A549 treated with CORT108297 at 1 μM for 4 hours (cell line): Measurements from ENCODE around the gene TMEM150C. TPM values are rescaled to one million over a fixed set of nuclear protein-coding genes. Genes with fewer than 3 reads are reported as not detected.

Source experiments
- total RNA-seq: library from RNA; stranded (reverse); fragments of 200-300 nt; extraction: Qiagen RNA extraction; gene quantifications from 5 replicates; pipeline ENCODE4 v1.2.3, GENCODE V29; 2022

The TMEM150C gene
- total RNA-seq: 0.65 to 1.6 TPM (median 1.2 TPM) in 5 replicates

DNA sequence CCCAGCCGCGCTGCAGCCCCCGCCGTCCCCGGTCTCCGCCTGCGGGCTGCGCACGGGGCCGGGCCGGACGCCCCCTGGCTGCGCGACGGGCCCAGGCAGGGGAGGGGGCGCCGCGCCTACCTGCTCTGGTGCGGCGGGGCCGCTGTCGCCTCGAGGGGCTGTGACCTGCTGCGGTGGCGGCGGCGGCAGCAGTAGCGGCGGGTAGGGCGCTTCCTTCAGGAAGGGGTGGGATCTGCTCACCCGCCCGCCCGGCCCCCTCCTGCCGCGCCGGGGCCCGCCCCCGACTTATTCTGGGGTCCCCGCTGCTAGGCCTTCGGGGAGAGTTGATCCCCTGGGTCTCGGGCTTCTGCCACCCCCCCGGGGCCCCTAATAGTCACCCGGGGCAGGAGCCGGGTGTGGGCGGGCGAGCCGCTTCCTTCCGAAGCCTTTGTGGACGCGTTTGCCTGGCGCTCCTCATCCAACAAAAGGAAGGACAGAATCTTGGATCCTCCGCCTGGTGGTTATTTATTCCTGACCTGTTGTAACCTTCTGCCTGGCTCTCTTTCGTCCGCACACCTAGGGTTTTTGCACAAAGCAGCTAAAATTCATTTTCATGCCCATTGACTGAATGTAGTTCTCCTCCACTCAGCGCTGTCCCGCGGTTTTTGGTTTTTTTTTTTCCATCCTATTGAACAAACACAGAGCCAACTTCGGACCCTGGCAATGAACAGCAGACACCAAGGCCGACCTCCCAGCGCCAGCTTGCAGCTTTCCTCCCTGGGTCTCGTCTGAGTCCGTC, at the start of gene TMEM150C:
TSS of gene TMEM150C (minus strand) at position 203 of the 778 bp plus-strand sequence. CDS start 57,331 bp downstream, outside the sequence.

Other genes with a start within 250 kb of the TMEM150C start
- 212 to 337 TPM (median 215 TPM) in 5 replicates for gene HNRNPD, start 188.0 kb downstream of the TMEM150C start, total RNA-seq
- gene HNRNPDL, start 131.5 kb downstream of the TMEM150C start, total RNA-seq: 201 to 352 TPM (median 245 TPM) in 5 replicates
- gene ENOPH1, start 131.4 kb downstream of the TMEM150C start, total RNA-seq: 28.4 to 33.2 TPM (median 31.9 TPM) in 5 replicates
- 6.6 to 8.5 TPM (median 6.9 TPM) in 5 replicates for gene SCD5, start 236.8 kb upstream of the TMEM150C start, total RNA-seq